Middle frontal gyrus (tissue), 1 donor: ENCODE data around the gene PTPRE.

Experiments used
- DNase-seq: peaks from one replicate; pipeline ENCODE4 v3.0.0-alpha.2; 2015; ENCODE audit warnings: low spot score; ENCODE audit errors: extremely low spot score

PTPRE gene

DNA sequence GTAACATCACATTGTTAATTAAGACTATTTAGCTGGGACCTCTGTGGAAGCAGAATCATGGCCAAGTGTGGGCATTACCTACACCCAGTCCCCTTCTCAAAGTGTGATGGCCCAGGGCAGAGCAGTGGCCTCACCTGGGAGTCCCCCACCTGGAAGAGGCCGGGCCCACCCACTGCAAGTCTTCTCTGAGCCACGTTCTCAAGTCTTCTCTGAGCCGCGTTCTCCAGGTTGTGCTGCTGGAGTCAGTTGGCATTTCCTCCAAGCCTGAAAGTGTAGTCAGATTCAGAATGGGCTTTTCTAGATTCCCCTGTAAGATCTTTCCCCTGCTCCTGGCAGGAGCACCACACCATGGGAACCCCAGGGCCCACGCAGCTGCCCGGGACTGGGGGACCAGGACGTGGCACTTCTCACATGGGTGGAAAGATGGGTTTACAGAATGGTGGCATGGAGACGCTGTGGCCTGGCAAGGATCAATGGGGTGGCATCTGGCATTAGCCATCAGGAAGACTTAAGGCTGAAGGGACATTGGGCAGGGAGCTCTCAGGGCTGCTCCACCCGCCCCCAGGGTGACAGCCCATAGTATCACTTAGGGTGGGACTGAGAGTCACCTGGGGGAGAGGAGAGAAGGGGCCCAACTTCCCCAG, 151.3 kb downstream of the PTPRE start:
- no peak for DNase-seq

DNA sequence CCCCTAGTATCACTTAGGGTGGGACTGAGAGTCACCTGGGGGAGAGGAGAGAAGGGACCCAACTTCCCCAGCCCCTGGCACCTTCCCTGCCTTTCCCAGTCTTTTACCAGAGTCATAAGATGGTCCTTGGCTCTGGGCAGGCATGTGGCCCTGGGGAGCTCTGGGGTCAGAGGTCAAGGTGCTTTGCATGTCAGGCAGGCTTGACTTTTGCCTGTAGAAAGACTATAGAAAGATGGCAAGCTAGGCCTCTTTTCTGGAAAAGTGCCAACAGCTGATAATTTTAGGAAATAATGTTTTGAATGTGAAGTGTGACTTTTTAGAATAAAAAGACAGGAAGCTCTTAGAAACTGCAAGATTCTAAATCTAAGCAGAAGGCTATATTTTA, 151.8 kb downstream of the PTPRE start:
- no peak for DNase-seq

DNA sequence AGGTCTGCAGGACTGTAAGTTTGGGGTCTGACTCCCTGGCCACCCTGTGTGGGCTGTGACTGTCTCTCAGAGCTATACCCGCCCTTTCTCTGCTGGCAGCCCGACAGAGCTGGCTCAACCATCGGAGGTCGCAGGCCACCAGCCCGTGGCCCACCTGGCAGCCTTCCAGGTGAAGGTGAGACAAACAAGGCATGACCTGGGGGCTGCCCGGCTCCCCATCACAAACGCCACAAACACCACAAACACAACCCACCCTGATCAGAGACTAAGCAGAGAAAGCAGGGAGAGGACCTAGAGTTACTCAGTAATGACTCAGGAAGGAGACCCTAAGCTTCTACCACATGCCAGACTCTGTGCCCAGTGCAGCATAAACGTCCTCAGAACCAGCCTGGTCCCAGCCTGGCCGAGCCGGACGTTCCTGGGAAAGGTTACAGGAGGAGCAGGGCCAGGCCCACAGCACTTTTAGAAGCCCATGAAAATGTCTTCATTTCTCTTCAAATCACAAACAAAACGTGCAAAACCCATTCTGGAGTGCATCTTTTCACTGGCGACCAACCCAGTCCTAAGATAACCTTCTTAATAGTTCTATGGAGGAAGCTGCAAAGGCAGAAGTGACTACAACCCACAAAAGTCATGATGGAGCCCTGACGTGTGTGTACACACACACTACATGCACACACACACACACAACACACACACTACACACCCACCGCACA, 152.5 kb downstream of the PTPRE start:
- no peak for DNase-seq

DNA sequence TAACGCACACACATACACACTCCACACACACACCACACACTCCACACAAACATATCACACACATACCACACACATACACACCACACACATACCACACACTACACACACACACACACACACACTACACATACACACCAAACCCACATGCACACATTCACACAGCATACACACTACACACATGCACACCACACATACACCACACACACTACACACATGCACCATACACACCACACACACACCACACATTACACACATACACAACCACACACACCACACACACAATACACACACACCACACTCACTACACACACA, 153.0 kb downstream of the PTPRE start:
- no peak for DNase-seq

DNA sequence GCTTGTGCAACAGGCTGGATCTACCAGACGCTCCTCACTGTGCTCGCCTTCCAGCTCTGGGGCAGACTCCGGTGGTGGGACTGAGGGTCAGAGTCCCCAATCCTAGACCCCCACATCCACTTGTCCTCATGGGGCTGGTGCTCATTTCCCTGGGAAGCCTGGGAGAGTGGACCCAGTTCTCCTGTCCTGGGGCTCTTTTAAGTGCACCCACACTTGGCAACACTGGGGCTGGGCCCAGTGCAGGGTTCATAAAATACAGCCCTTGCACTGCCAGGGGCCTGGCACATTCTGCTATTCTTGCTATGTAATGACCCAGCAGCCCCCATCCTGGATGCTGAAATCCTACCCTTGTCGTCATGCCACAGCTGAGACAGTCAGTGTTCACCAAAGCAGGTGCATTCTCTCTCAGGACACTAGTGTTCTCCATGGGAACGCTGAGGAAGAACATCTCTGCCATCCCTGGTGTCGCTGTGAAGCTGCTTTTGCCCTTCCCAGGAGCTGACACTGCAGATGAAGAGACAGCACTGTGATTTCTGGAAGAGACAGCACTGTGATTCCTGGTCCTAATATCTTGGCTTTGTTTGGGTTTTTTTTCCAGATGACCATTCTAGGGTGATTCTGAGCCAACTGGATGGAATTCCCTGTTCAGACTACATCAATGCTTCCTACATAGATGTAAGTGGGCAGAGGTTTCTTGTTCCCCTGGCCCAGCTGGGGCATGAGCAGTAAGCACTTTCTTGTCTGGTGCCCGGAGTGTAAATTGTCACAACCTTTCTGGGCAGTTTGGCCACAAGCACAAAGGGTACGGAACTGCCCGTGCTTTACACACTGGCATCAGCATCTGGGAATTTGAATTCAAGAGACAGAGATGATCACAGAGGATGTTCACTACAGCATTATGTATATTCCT, 153.7 kb downstream of the PTPRE start:
- DNase-seq, result no peak

DNA sequence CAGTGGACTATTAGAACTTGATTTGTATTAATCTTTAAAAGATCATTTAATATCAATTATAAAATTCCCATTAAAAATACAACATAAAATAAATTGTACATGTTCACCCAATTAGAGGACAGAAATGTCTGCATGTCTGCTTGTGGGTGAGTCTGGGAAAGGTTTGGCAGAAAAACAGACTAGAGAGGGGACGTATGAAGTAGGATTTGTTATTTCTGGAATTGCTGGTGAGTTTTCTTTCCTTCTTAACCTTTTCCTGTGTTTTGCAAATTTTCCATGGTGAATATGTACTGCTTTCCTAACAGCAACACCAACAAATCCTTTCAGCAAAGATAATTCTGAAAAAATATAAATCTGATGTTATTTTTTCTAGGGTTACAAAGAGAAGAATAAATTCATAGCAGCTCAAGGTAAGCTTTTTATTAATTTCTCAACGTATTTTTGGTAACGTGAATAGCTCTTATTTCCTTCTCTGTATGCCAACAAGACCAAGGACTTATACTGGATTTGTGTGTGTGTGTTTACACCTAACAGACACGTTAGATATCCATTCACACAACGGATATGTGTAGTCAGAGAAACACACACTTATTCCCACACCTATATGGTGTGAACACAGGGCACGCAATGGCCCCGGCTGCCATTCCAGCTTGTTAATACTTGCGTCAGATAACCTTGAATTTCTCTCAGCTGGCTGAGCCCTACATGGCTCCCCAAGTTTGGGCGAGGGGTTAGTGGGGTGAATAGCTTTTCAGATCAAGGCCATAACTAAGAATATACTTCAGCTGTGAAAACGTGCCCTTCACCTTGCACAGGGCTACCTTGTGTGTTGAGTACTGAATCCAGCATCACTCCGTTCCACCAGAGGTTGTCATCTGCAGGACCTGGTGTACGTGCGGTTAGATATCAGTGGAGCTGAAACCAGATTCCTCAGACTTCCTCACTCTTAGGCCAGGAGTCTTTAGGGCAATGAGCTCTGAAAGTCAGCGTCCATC, 154.7 kb downstream of the PTPRE start:
- DNase-seq, result no peak

DNA sequence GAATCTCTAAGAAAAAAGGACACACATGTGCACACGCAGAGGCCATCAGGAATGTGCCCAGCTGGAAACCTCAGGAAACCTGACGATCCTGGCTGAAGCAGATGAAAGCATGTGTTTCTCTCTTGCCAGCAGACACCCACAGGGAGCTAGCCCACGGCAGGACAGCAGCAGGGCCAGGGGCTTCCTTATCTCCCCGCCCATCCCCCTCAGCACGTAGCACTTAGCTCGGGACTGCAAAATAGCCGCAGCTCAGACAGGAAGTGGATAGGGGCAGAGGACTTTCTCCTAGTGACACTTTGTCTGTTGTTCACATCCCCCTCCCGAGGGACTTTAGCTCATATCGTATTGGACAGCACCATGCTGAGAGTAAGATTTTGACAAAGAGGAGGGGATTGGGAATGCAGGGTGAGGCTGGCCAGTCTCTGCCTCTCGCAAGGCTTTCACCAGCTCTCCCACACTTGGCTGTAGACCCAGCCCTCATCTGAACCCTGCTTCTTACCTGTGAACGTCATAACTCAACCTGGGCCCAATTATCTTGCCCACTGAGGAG, 155.5 kb downstream of the PTPRE start:
- no peak for DNase-seq

DNA sequence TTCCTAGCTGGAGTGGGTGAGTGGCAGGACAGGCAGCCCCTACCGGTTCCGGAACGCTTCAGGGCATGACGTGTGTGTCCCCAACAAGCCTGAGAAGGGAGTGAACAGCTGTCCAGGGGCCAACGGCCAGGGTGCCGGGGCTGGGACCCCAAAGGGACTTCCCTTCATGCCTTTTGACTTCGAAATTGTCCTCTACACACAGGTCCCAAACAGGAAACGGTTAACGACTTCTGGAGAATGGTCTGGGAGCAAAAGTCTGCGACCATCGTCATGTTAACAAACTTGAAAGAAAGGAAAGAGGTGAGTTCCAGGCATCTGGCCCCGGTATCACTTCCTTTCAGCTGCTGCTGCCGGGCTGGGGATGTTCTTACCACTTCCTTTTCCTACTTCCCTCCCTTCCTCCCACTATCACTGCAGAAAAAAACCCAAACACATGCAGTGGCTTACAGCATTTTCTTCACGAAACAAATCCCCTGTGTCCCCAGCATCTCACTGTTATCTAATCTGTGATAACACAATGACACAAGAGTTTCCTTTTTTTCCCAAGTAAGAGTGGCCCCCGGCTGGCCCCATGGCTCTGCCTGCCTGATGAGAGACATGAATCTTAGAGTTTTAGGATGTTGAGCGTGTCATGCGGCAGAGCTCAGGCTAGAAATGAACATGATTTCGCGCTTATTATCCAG, 156.1 kb downstream of the PTPRE start:
- no peak for DNase-seq

DNA sequence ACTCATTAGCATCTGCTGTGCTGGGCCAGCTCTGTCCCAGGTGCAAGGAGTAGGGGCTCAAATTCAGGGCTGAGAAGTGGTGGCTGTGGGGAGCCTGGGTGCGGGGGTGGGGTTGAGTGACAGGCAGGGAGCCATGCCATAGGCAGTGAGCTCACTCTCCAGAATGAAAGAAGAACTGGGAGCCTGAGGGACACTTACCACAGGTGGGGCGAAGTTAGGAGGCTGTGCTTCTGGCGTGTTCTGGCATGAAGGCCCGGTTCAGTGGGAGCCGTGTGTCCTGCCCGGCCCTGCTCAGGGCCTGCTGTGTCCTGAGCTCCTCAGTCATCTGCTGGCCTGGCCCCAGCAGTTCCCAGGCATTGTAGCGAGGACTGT, 156.8 kb downstream of the PTPRE start:
- DNase-seq, result no peak

DNA sequence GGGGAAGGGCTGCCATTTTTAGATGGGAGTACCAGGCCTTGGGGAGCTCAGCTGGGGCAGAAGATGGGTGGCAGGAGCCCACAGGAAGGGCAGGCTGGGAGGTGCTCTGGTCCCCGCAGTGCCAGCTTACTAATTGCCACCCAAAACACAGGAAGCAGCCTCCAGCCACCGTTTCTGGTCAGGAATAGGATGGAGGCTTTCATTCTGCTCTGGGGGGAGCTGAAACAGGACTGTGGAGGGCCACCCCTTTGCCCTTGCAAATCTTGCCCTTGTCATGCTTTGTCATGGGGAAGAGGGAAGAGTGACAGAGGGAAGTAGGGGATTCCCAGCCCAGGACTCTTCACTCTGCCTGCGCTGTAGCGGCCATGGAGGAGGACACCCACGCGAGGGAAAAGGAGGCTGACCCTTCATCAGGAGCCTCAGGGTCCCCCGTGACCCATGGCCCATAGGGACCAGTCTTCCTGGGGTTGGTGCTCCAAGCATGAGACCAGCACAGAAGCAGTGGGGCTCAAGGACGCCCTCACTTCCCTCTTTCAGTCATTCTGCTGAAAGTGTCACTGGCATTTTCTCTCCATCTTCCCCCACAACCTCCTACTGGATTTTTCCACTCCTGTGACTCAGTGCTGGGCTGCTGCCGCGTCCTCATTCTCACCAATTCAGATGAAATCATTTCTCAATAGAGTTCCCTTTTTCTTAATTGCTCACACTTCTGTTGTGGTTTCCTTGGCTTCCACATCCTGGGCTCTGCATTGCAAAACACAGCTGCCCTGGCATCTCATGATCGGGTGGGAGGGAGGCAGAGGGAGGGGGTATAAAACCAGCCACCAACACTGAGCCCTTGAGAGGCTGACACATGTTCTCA, 157.4 kb downstream of the PTPRE start:
- DNase-seq, result peak; percentile 75

DNA sequence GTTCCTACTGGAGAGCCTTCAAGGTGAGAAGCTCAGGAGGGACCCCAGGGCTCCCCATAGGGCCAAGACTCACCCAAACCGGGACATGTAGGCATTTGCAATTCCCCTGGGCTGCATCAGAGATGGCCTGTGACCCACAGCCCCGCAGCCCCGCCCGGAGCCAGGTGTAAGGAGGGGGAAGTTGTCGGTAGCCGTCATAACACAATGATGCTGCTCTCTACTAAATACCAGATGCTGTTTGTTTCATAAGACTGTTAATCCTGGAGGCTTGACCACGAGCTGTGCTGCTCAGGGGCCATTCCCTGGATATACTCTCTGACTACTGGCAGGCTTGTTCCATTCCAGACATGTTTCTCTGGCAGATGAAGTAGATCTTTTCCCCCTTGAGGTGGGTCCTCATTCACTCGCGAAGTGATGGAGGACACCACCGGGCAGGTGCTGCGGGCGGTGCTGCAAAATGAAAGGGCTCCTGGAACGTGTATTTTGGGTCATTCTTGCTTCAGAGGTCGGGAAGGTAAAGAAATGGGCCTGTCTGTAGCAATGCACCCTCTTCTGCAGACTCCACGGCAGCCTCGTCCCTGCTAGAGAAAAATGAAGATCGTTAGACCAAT, 158.2 kb downstream of the PTPRE start:
- no peak for DNase-seq

DNA sequence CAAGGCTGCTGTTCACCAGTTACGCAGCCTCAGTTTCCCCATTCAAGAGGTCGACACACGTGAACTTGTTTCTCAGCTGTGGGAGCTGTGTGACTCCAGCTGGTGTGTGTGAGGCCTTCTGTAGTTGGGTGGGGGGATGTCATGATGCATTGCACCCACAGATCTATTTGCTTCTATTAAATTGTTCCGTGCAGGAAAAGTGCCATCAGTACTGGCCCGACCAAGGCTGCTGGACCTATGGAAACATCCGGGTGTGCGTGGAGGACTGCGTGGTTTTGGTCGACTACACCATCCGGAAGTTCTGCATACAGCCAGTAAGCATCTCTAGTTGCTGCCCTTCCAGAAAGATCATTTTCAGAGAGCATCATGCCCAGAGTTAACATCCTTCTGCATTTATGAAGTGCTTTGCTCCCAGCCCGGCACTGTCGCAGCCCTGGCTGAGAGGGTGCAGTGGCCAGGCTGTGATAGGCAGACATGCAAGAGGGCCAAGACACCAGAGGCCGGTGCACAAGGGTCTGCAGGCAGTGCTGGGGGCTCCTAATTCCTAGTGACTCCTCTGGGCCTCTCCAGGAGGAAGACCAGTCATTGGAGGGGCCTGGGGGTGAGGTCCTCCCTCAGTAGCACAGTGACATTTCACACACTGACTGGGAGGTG, 159.1 kb downstream of the PTPRE start:
- DNase-seq, result no peak

DNA sequence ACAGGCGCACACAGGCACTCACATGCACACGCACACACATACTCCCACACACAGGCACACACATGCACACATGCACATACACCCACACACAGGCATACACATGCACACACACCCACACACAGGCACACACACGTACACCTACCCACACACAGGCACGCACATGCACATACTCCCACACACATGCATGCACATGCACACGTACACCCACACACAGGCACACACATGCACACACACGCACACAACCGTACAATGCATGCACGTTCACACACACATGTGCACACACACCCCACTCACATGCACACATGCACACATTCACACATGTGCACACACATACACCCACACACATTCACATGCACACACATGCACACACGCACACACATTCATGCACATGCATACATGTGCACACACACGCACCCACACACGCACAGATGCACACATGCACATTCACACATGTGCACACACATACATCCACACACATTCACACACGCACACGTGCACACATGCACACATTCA, 160.0 kb downstream of the PTPRE start:
- no peak for DNase-seq

DNA sequence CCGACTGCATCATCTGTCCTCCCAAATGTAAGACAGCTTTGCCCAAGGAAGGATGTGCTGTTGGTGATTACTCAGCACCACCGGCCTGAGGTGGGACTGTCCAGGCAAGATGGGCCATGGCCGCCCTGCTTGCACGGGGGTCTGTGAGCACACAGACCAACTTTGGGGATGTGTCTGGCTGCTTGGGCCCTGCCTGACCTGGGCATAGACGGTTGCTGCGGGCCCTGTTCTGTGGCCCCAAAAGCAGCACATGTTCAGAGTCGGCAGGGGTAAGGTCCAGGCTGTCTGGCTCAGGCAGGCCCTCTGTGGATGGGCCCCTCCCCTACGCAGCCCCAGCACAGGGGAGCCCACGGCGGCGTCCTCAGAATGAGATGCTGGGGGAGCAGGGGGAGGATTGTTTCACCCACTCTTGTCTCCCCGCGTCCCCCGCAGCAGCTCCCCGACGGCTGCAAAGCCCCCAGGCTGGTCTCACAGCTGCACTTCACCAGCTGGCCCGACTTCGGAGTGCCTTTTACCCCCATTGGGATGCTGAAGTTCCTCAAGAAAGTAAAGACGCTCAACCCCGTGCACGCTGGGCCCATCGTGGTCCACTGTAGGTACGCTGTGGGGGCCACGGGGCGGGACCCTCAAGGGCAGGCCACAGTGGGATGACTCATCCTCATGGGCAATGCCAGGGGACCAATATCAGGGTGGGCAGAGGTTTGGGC, 160.9 kb downstream of the PTPRE start:
- DNase-seq, result no peak

DNA sequence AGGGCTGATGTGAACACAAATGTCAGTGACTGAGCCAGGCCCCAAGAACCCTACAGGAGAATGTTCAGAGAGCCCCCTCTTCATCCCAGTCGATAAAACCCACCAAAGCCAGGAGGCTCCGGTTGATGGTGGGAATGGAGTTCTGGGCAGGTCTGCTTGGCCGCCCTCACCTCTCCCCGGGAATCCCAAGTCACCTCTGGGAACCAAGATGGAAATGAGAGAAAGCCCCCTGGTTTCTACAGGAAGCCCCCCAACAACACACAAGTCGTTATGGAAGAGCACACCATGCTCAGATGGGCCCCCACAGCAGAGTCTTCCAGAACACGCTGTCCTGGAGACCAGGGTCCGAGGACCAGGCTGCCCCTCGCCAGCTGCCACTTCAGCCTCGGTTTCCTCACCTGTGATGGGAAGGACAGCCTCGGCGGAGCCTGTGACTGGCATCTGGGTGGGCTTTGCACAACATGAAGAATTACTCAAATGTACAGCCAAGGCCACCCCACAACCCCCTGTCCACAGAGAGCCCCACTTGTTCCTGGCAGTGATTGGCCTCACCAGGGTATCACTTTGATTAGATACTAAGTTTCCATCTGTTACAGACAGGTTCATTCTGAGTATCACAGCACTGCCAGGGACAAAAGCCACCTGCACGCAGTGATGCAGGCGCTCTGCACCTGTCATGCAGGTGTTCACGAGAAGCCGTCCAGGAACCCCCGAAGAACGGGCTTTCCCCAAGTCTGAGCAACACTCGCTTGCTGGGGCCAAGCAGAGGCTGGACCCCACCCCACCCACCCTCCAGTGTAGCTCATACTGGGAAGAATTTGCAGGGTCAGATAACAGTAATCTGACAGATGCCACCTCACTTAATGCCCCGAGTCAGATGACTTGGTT, 161.7 kb downstream of the PTPRE start:
- no peak for DNase-seq

DNA sequence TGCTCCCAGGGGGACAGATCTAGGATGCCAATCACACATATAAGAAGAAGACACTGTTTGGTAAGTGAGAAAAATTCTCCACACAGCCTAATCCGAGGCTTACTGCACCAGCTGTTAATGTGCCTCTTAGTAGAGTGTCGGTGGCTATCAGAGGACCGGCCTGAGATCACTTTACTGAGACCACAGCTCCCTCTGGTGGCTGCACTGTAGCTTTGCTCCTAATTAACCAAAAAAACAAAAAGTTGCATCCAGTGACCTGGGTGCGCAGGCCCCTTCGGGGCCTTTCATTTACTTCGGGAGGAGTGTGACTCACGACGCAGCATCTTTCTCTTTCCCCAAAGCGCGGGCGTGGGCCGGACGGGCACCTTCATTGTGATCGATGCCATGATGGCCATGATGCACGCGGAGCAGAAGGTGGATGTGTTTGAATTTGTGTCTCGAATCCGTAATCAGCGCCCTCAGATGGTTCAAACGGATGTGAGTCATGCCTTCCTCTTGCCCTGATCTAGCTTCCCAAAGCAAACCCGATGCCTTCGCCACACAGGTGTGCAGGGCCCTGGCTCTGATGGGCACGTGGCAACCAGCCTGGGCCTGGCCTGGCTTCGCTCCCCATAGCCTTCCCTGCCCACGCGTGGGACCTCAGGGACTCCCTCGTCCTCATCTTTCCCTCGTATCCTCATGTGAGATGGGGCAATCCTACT, 162.6 kb downstream of the PTPRE start:
- peak; percentile 66 for DNase-seq
